ENCODE results near the gene CDADC1. TPM values are rescaled to one million over a fixed set of nuclear protein-coding genes. Genes with fewer than 3 reads are reported as not detected.

CDADC1 gene
- total RNA-seq, 1 donor from 2014 or later, result 0.96 TPM

DNA sequence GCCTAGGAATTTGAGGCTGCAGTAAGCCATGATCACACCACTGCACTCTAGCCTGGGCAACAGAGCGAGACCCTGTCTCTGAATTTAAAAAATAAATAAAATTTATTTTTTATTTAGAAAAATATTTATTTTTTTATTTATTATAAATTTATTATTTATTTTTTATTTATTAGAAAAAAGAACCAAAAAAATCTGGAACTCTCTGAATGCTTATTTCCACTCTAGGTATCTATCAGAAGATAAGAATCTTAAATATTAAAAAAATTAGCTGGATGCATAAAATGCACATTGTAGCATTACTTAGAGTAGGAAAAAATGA, 82.8 kb downstream of the CDADC1 start:
- Histone ChIP-seq H3K36me3 (peaks cover 0 to 3% of the 10 kb centered on the region in 2 donors), H3K4me1 (peaks cover 0 to 4% of the 10 kb centered on the region in 2 donors), H3K27ac (peak overlapping the region; percentile 27 to 44), H3K4me3 (no peak overlapping the region), H3K9me3 (no peaks in the 10 kb centered on the region), H3K27me3 (no peaks in the 10 kb centered on the region)
- TF ChIP-seq, protein P1, sequence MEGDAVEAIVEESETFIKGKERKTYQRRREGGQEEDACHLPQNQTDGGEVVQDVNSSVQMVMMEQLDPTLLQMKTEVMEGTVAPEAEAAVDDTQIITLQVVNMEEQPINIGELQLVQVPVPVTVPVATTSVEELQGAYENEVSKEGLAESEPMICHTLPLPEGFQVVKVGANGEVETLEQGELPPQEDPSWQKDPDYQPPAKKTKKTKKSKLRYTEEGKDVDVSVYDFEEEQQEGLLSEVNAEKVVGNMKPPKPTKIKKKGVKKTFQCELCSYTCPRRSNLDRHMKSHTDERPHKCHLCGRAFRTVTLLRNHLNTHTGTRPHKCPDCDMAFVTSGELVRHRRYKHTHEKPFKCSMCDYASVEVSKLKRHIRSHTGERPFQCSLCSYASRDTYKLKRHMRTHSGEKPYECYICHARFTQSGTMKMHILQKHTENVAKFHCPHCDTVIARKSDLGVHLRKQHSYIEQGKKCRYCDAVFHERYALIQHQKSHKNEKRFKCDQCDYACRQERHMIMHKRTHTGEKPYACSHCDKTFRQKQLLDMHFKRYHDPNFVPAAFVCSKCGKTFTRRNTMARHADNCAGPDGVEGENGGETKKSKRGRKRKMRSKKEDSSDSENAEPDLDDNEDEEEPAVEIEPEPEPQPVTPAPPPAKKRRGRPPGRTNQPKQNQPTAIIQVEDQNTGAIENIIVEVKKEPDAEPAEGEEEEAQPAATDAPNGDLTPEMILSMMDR (IDR thresholded peaks at IDR 0.05), result no peak
- DNase-seq (ENCODE audit: low spot score in 2 of 2), result no peak
- intact Hi-C loops (cut with DNase I), result no loop called here

DNA sequence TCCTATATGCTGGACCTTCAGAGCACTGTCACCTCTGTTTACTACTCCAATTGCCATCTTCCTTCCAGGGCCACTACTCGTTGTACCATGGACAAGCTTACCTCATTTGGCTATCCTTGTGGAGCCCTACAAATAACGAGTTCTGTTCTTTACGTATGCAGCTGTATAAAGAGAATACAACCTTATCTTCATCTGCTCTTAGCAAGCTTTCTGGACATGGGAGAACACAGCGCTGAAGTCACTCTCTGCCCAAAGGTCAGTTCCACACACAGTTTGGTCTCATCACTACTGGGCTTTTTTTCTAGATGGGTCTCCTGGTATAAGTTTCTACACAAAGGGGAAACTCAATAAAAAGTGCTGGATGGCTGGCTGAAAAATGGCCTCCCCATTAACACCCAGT, 88.9 kb downstream of the CDADC1 start:
- H3K4me3 ChIP-seq, result no peak overlapping the region
- intact Hi-C loops (cut with DNase I), result no loop called here

DNA sequence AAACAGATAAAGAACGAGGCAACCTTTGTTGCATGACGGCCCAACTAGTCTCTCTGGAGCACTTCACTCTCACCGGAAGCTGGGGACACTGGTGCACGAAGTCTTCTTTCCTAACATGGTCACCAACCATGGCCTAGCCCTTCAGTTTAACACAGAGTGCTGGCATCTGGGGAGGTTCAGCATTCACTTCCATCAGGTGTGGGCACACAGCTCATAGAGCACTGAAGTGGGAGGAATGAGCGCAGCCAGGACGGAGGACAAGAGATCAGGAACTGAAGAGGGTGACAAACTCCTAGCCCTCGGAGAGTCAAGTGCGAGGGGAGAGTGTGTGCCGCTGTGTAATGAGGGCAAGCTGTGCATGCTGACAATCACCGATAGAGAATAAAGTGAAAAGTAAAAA, 92.4 kb downstream of the CDADC1 start:
- H3K4me1 ChIP-seq, result no peaks in the 10 kb centered on the region
- peaks cover 2 to 24% of the 10 kb centered on the region in 2 donors for H3K36me3 ChIP-seq
- no peaks in the 10 kb centered on the region for H3K27me3 ChIP-seq
- H3K9me3 ChIP-seq, result no peaks in the 10 kb centered on the region
- intact Hi-C loops (cut with DNase I), result no loop called here
- H3K4me3 ChIP-seq, result no peak overlapping the region
- H3K27ac ChIP-seq, result no peak overlapping the region
- no peak for DNase-seq (ENCODE audit: low spot score in 2 of 2)
- TF ChIP-seq, protein P1 (IDR thresholded peaks at IDR 0.05), result no peak

More for the DNA sequence above, 88.9 kb downstream of the CDADC1 start:
- Histone ChIP-seq H3K27ac (no peak overlapping the region), H3K9me3 (no peaks in the 10 kb centered on the region), H3K27me3 (no peaks in the 10 kb centered on the region), H3K36me3 (peaks cover 4 to 11% of the 10 kb centered on the region in 2 donors), H3K4me1 (no peaks in the 10 kb centered on the region)
- TF ChIP-seq, protein P1 (IDR thresholded peaks at IDR 0.05), result no peak
- no peak for DNase-seq (ENCODE audit: low spot score in 2 of 2)

DNA sequence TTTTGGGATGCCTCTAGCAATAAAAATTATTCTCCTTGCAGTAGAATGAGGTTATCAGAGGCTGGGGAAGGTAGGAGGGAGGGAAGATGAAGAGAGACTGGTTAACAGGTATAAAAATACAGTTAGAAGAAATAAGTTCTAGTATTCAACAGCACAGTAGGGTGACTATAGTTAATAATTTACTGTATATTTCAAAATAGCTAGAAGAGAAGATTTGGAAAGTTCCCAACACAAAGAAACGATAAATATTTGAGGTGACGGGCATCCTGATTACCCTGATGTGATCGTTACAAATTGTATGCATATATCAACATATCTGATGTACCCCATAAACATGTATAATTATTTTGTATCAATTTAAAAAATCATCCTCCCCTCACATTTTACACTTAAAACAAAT, 93.8 kb downstream of the CDADC1 start:
- TF ChIP-seq, protein P1 (IDR thresholded peaks at IDR 0.05), result no peak
- Histone ChIP-seq H3K4me3 (no peak overlapping the region), H3K27ac (no peak overlapping the region), H3K36me3 (peaks cover 2 to 24% of the 10 kb centered on the region in 2 donors), H3K27me3 (no peaks in the 10 kb centered on the region), H3K4me1 (no peaks in the 10 kb centered on the region), H3K9me3 (no peaks in the 10 kb centered on the region)
- intact Hi-C loops (cut with DNase I), result no loop called here
- no peak for DNase-seq (ENCODE audit: low spot score in 2 of 2)

DNA sequence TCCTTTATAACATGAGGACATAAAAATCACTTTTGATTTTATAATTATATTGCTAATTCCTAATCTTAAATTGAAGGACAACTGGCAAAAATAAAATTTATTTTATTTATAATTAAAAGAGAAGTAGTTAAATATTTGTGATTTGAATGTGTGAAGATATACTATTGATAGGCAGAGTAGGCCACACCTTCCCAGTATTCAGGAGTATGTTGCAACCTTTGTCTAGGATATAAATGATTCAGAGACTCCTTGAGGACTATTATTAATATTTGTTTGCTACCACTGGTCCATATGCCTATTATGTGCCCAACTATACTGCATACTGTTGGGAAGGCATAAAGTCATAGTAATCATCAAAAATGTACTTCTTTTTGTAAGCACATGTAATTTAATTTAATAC, 94.2 kb downstream of the CDADC1 start:
- DNase-seq (ENCODE audit: low spot score in 2 of 2), result no peak
- Histone ChIP-seq H3K27ac (no peak overlapping the region), H3K4me3 (no peak overlapping the region), H3K27me3 (no peaks in the 10 kb centered on the region), H3K36me3 (peaks cover 2 to 24% of the 10 kb centered on the region in 2 donors), H3K9me3 (no peaks in the 10 kb centered on the region), H3K4me1 (no peaks in the 10 kb centered on the region)
- intact Hi-C loops (cut with DNase I), result no loop called here
- TF ChIP-seq, protein P1 (IDR thresholded peaks at IDR 0.05), result no peak

DNA sequence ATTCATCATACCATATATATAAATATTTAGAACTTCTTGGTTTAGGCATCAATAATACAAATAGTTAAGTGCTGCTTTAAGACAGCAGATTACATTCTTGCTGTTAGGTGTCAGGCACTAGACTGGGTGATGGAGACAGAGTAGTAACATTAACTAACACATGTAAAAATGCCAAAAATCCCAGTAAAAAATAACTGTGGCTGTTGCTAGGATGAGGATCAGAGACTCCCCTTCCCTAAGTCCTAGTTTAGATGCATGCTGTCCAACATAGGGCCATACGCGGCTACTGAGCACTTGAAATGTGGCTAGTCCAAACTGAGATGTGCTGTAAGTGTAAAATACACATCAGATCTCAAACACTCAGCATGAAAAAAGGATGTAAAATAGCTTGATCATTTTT, 94.7 kb downstream of the CDADC1 start:
- Histone ChIP-seq H3K27me3 (no peaks in the 10 kb centered on the region), H3K27ac (no peak overlapping the region), H3K9me3 (no peaks in the 10 kb centered on the region), H3K4me1 (no peaks in the 10 kb centered on the region), H3K4me3 (no peak overlapping the region), H3K36me3 (peaks cover 2 to 22% of the 10 kb centered on the region in 2 donors)
- TF ChIP-seq, protein P1 (IDR thresholded peaks at IDR 0.05), result no peak
- intact Hi-C loops (cut with DNase I), result no loop called here
- DNase-seq (ENCODE audit: low spot score in 2 of 2), result no peak

Data from ascending aorta (tissue), 2 donors.